GM19193 (cell line): ENCODE results near the gene GPR143.

Experiments used
- POLR2A ChIP-seq: IDR thresholded peaks from 4 replicates; pipeline ENCODE4 v1.6.1; 2011; ENCODE audit not compliant: insufficient read depth, insufficient read length; ENCODE audit errors: extremely low read depth

Gene GPR143

DNA sequence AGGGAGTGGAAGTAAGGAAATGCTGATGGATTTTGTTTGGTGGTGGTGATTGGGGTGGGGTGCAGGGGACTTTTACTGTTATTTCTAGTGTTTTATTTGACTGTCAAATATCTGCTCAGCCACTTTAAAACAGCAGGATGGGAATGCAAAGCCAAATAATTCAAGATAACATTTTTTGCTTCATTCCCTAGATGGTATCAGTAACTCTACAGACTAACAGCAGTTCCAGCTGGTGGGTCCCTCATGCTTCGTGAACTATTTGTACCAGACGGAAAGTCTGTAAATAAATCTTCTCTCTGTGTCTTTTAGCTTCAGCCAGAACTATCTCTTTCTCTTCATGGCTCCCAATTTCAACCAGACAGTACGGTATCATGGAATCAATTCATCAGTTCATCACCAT lies 27.5 kb downstream of the GPR143 start:
- no peak for TF ChIP-seq POLR2A

DNA sequence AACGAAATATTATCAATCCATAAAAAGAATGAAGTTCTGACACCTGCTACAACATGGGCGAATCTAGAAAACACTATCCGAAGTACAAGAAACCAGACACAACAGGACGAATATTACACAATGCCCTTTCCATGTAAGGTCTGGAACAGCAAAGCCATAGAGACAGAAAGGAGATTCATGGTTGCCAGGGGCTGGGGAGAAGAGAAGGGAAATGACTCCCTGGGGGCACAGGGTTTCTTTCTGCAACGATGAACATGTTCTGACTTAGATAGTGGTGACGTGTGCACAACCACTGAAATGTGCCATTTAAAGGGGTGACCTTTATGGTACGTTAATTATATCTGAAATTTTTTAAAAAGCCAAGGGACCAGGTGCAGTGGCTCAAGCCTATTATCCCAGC lies 28.3 kb downstream of the GPR143 start:
- no peak for TF ChIP-seq POLR2A

DNA sequence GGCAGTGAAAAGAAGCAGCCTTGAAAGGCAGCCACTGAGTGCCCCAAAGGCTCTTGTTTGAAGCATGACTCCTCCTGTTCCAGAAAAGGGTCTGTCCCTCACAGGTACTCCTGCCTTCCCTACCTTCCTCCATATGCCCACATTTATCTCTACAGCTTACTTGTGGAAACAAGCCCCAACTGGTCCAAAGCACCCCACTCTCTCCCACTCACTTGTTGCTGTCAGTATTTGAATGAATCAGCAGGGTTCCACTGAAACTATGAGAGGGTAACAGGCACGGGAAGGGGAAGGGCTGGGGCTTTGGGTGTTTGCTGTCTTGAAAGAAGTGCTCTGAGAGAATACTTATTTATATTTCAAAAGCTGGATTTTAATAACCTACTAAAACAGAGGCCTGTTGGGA lies 34.9 kb downstream of the GPR143 start:
- no peak for TF ChIP-seq POLR2A

DNA sequence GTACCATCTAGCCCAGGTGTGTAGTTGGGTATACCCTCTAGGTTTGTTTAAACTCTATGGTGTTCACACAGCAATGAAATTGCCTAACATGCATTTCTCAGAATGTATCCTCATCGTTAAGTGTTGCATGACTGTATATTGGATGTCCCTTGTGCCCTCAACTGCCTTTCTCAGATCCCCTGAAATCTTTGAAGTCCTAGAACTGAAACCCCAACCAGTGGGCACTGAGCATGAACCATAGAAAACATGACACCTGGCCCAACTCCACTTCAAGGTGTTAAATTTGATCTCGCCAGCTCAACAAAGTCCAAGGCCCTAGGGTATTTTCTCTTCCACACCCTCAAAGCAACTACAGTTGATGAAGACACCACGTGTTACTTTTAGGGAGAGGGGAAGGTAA lies 35.6 kb downstream of the GPR143 start:
- no peak for TF ChIP-seq POLR2A

DNA sequence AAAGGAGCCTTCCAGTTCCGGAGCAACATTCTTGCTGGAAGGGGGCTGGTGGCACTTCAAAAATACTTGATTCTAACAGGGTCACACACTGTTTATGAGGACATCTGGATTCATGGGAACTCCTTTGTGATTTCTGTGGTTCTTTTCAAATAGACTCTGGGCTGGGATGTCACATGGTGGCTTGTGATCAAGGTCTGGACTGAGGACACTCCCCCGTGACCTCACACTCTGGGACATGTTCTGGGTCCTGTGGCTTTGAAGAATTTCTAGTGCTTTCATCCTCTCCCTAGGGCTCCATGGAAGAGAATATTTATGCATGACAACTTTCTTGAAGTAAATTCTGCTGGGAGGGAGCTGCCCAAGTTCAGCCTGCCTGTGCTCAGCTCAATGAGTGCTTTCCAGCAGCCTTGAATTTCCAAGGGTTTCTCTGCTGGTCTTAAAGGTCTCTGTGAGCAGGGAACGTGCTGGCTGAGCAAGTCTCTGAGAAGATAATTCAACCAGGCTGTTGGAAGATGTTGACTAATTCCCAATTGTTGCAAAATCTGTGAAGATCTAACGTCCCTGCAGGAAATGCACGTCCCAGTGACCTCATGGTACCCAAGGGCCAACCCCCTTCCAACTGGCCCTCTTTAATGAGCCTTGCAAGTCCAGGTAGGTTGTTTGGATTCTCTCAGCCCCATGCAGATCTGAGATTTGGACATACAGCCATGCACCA lies 36.3 kb downstream of the GPR143 start:
- TF ChIP-seq POLR2A, result no peak

DNA sequence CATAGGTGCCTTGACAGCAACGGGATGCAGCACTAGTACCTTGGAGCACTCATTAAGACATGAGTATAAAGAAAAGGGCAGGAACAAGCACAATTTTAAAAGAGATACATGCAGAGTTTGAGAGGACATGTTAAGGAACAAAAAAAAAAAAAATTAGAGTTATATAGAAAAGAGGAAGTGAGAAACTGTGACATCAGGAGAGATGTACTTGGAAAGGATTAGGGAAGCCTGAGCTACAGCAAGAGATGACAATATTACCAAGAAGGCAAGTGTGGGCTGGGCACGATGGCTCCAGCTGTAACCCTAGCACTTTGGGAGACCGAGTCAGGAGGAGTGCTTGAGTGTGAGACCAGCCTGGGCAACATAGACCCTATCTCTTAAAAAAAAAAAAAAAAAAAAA lies 37.4 kb downstream of the GPR143 start:
- TF ChIP-seq POLR2A, result no peak

DNA sequence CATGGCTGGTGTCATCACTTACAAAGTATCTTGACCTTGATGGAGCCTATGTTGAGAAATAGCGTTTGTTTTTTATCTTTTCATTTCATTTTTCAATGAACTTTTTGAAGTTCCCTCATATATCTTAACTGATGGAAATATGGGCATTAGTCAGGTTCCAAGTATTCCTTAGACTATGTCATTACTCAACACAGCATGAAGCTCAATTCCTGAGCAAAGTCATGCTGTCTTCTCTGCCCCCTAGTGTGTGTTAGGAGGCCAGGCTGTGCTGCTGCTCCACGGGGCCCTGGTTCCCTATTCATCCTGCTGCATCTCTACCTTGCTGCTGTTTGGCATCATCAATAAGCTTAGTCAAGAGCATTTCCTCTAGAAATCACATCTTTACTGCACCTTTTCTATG lies 40.9 kb downstream of the GPR143 start:
- no peak for TF ChIP-seq POLR2A

DNA sequence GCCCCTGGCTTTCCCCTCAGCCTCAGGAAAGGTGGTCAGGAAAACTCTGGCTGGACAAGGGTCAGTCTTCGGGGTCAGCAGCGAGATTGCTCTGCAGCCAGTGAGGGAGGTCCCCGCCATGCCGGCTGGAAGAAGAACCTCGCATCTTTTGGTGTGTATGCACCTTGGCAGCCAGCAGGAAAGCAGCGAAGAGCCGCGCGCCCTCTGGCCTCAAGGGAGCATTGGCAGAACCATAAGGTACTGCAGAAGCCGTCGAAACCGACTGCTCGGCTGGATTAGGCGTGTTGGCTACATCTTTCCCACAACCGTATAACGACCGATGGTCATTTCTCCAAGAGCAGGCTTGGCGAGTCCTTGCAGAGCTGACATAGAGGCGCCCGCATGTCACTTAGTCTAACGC lies 48.3 kb downstream of the GPR143 start:
- TF ChIP-seq POLR2A, result no peak

DNA sequence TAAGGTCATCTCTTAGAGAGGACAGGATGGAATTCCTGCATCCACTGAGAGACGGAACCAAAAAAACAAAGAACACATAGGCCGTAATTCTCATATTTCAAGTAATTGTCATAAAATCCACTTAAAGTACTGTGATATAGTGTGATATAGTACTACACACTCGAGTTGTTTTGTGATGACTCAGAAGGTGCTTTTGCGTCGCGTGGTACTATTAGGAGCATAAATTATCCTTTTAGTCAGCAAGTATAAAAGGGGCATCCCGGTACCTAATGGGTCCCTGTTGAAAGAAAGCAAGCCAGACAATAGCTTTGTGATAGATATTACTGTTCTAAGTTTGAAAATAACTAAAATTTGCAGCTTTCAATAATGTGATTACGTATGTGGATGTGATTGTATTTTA lies 55.3 kb downstream of the GPR143 start:
- no peak for TF ChIP-seq POLR2A

DNA sequence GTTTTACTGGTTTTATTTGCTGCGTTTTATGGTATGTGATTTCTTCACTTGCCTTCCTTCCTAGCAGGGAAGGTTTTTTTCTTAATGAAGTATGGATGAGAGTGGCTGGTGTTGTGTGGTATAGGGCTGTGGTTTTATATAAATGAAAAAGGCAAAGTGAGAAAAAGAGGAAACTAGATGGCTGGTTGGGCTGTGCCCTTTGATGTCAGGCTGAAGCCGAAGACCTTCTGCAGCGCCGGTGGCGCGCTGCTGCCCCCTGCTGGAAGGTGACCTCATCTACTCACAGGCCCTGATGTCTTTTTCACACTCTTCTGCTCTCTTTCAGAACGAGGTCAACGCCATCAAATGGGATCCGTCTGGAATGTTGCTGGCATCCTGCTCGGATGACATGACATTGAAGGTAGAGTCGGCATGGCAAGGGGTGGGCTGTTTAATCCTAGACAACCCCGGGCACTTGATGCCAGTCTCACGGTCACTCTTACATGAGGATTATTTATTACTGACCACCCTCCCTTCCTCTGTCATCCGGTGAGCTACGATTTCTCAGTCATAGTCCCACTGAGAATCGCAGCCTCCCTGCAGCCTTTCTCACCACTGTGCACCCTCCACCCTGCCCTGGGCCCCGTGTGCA lies 56.6 kb downstream of the GPR143 start:
- TF ChIP-seq POLR2A, result no peak

DNA sequence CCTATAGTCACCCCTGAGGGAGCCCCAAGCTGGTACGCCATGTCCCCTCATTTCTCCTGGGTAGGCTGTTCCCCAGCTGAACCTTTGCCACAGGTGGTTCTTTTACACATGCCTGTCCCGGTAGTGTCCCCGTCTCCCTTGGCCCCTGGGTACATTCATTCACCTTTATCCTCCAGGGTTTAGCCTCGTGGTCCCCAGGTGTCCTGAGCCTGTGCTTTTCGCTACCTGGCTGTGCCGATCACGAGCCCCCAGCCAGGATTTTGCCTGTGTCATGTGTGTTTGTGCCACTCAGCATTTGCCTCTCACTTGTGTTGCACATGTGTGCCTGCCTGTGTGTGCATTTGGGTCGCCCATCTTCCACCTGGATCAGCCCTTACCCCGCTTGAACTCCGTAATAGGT lies 57.6 kb downstream of the GPR143 start:
- TF ChIP-seq POLR2A, result no peak

DNA sequence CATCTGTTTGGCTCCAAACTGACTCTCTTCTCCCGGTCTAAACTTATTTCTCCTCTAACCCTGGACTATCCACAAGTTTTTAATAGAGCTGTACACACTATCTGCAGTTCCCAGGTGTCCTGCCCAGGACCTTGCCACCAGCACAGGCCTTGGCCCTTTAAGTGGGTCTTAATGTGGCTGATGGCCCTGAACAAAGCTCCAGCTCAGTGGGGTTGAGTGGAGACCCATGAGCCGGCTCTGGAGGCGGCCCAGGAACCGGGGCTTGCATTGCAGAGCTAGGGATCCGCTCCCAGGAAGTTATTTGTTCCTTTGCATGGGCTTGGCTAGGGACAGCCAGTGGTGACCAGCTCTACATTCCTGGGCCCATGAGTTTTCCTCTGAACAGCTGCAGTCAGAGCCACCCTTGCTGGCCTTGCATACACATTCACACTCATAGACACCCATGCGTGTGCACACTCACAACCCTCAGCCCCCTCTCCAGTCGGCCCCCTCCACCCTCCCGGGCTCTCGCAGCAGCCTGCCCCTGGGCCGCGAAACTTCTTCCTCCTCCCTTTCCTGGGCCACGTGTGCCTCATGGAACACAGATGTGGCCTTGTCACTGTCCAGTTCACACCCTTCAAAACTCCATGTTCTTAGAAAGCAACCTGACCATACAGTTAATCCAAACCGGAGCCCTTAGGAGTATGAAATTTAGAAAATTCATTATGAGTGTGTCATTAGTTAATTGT lies 58.2 kb downstream of the GPR143 start:
- TF ChIP-seq POLR2A, result no peak

DNA sequence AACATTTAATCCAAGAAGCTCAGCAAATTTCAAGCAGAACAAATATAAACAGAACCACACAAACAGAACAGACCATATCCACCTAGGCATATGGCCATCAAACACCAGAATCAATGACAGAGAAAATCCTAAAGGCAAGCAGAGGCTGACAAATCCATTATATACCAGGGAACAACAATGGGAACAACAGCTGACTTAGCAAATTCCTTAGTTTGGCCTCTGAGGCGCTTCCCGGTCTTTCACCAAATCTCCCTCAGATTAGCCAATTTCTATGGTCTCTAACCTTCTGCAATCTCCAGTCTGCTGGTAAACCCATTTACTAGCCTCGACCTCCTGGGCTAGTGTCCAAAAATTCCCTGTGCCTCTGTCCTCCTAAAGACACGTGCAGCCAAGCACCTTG lies 59.2 kb downstream of the GPR143 start:
- TF ChIP-seq POLR2A, result no peak

DNA sequence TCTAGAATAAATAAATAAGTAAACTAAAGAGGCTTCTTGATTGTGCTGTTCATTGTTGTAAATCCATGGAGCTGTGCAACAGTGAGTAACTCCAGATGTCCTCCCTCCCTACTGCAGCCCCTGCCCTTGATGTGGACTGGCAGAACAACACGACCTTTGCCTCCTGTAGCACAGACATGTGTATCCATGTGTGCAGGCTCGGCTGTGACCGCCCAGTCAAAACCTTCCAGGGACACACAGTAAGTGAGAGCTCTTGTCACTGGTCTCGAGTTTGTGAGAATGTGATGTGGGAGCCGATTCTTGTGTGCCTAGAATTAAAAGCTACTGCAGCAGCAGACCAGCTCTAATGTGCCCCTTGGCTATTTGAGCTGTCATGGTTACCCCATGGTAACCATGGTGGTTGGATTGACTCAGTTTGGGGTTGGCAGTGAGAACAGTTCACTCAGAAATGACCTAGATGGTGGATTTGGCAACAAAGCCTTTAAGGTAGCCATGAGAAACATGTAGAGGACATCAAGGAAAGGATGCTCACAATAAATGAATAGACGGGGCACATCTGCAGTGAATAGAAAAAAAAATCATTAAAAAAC lies 60.7 kb downstream of the GPR143 start:
- TF ChIP-seq POLR2A, result no peak

DNA sequence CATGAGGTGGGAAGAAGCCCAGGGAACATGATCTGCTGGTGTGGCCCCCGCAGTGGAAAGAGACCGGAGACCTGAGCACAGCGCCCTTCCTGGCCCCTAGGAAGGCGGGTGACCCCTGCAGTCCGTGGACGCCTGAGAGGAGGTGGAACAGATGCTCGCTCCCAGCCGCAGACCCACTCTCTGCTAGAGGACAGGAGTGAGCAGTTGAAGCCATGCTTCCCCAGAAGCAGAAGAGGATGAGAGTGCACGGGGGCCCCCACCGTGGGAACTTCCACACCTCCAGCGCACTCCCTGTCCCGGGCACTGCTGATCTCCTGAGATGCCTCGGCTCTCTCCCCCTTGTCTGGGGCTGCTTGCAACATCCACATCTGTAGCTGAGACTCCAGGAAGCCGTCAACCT lies 62.2 kb downstream of the GPR143 start:
- no peak for TF ChIP-seq POLR2A

DNA sequence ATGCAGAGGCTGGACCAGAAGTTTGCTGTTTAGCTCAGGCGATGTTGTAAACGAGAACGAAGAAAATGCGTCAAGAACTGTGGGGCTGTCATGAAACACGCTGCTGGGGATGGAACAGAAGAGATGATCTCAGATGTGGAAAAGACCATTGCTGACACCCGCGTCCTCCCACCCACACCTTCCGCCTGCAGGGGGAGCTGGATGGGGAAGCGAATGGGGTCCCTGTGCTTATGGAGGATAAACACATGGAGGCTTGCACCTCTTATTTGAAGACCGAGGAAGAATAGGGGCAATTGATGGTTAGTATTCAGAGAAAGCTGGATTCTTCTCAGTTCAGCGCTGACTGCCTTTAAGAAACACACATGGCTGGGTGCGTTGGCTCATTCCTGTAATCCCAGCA lies 63.9 kb downstream of the GPR143 start:
- no peak for TF ChIP-seq POLR2A
